Astrocyte of the spinal cord (primary cell): Measurements from ENCODE around the gene SLC38A9.
"Not testable (repeated sequence)": the region's sequence is repeated elsewhere in the genome, so short reads cannot be mapped to it uniquely, and the experiment has no call there.

Experiments
- DNase-seq: peaks from one replicate; pipeline ENCODE4 v3.0.0; 2011; ENCODE audit warnings: low read depth, low spot score
- H3K4me3 ChIP-seq: 2 replicates; pipeline ENCODE4 v1.5.1; 2011; ENCODE audit warnings: low read depth, mild to moderate bottlenecking, low read length, moderate library complexity
- CTCF ChIP-seq: IDR thresholded peaks from 2 replicates; pipeline ENCODE4 v1.5.1; 2012; ENCODE audit warnings: low read depth, mild to moderate bottlenecking, low read length, inconsistent platforms
- in situ Hi-C: cut with HindIII; loops from 2 replicates; pipeline ENCODE4 v1.10.0; 2017; ENCODE audit warnings: low sequenced_read_pairs

The SLC38A9 gene

GRCh38 chr5:55724281-55724680 lies 12.2 kb upstream of the SLC38A9 start:
- H3K4me3 ChIP-seq, result no peak overlapping the region
- DNase-seq, result peak; percentile 3
- TF ChIP-seq CTCF, result no peak
- in situ Hi-C loops, result no loop called here

DNA sequence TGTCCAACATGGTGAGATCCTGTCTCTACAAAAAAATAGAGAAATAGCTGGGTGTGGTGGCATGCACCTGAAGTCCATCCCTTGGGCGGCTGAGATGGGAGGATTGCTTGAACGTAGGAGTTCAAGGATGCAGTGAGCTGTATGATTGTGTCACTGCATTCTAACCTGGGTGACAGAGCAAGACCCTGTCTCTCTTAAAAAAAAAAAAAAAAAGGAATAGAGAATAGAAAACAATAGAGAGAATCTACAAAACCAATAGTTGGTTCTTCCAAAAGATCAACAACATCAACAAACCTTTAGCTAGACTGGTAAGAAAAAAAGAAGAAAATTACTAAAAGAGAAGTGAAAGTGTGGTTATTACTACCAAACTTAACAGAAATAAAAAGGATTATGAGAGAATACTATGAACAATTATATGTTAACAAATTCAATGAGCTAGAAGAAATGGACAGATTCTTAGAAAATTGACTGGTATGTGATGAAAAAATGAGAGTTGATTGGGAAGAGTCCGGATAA lies 8.1 kb upstream of the SLC38A9 start:
- H3K4me3 ChIP-seq, result no peak overlapping the region
- TF ChIP-seq CTCF, result no peak
- DNase-seq, result no peak
- in situ Hi-C loops, result no loop called here

GRCh38 chr5:55719026-55719425 lies 6.9 kb upstream of the SLC38A9 start:
- in situ Hi-C loops, DNase-seq: not testable (repeated sequence)

DNA sequence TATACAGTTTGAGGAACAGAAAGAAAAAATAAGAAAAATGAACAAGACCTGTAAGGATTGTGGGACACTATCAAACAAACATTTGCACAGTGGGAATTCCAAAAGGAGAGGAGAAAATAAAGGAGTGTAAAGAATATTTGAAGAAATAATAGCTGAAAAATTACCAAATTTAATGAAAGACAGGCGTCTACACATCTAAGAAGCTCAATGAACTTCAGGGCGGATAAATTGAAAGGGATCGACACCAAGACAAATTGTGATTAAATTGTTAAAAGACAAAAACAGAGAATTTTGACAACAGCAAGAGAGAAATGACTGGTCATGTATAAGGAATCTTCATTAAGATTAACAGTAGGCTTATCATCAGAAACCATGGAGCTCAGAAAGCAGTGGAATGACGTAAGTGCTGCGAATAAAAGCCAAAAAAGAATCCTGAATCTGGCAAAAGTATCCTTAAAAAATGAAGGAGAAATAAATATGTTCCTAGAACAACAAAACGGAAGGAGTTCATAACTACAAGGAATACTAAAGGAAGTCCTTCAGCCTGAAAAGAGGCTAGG lies 3.5 kb upstream of the SLC38A9 start:
- H3K4me3 ChIP-seq, result no peak overlapping the region
- no peak for DNase-seq
- in situ Hi-C loops, result no loop called here
- no peak for TF ChIP-seq CTCF

More at GRCh38 chr5:55719026-55719425, 6.9 kb upstream of the SLC38A9 start:
- not testable (repeated sequence) for H3K4me3 ChIP-seq

DNA sequence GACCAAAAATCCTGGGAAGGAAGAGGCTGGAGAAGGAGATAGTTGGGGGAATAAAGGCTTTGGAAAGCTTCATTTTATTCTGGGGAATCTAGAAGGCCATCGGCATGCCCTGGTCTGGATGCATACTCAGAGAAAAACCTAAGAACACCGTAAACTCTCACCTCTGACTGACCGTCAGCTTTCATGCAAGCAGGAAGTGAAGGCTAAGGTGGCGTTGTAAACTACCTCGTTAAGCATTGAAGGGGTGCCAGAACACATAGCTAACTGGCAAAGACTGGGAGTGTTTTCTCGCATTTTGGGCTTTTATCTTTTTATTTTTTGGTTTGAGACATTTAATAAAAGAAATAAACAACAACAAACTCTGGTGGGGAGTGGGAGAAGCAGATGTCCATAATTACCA lies 2.6 kb upstream of the SLC38A9 start:
- in situ Hi-C loops, result no loop called here
- DNase-seq, result no peak
- no peak for TF ChIP-seq CTCF
- no peak overlapping the region for H3K4me3 ChIP-seq

GRCh38 chr5:55714339-55714738 lies 2.2 kb upstream of the SLC38A9 start:
- H3K4me3 ChIP-seq, result no peak overlapping the region
- TF ChIP-seq CTCF, result no peak
- in situ Hi-C loops, result no loop called here
- no peak for DNase-seq

- in situ Hi-C loops, result no loop called here
- H3K4me3 ChIP-seq, result no peak overlapping the region
- TF ChIP-seq CTCF, result no peak
- no peak for DNase-seq
Observed at GRCh38 chr5:55713871-55714270, 1.7 kb upstream of the SLC38A9 start.
